Measurements from ENCODE around the gene SSPN. TPM values are rescaled to one million over a fixed set of nuclear protein-coding genes. Genes with fewer than 3 reads are reported as not detected.

Gene SSPN
- total RNA-seq, 2 donors from 2014 or later: 1.3 to 3.7 TPM

- Histone ChIP-seq H3K9me3 (ENCODE audit: control insufficient read depth, low read length) (no peaks in the 10 kb centered on the region), H3K9ac (ENCODE audit: extremely low read depth, low read length, poor library complexity, severe bottlenecking) (no peak overlapping the region), H3K4me1 (ENCODE audit: control insufficient read depth, insufficient read depth, low read length) (no peaks in the 10 kb centered on the region), H3K27me3 (ENCODE audit: control insufficient read depth, insufficient read depth, low read length, poor library complexity, severe bottlenecking) (no peaks in the 10 kb centered on the region), H3K36me3 (ENCODE audit: control insufficient read depth, insufficient read depth, low read length) (no peaks in the 10 kb centered on the region), H3K27ac (ENCODE audit: low read depth, low read length) (no peak overlapping the region), H3K4me3 (ENCODE audit: low read length) (no peak overlapping the region)
- Mint-ChIP-seq H3K36me3 (ENCODE audit: low read depth) (no peaks in the 10 kb centered on the region), H3K9me3 (no peaks in the 10 kb centered on the region), H3K27ac (no peak overlapping the region), H3K27me3 (ENCODE audit: insufficient read depth) (peaks cover 20% of the 10 kb centered on the region), H3K4me1 (no peaks in the 10 kb centered on the region), H3K4me3 (no peak overlapping the region)
- DNase-seq: no peak
- 89 to 92% methylated on average over 4 of the region's 4 CpGs for WGBS, 2 experiments (ENCODE audit: insufficient coverage in 1 of 2, insufficient read length in 1 of 2)
- TF ChIP-seq CTCF (conservative IDR thresholded peaks at IDR 0.05): no peak
Observed at GRCh38 chr12:26176725-26177124, 18.6 kb upstream of the SSPN start.

- Mint-ChIP-seq H3K27me3 (ENCODE audit: insufficient read depth) (peaks cover 24% of the 10 kb centered on the region), H3K36me3 (ENCODE audit: low read depth) (no peaks in the 10 kb centered on the region), H3K27ac (no peak overlapping the region), H3K9me3 (no peaks in the 10 kb centered on the region), H3K4me1 (no peaks in the 10 kb centered on the region), H3K4me3 (no peak overlapping the region)
- Histone ChIP-seq H3K36me3 (ENCODE audit: control insufficient read depth, insufficient read depth, low read length) (no peaks in the 10 kb centered on the region), H3K27me3 (ENCODE audit: control insufficient read depth, insufficient read depth, low read length, poor library complexity, severe bottlenecking) (no peaks in the 10 kb centered on the region), H3K9me3 (ENCODE audit: control insufficient read depth, low read length) (no peaks in the 10 kb centered on the region), H3K4me1 (ENCODE audit: control insufficient read depth, insufficient read depth, low read length) (no peaks in the 10 kb centered on the region), H3K4me3 (ENCODE audit: low read length) (no peak overlapping the region), H3K27ac (ENCODE audit: low read depth, low read length) (no peak overlapping the region), H3K9ac (ENCODE audit: extremely low read depth, low read length, poor library complexity, severe bottlenecking) (no peak overlapping the region)
- WGBS, 2 experiments (ENCODE audit: insufficient coverage in 1 of 2, insufficient read length in 1 of 2): 78 to 92% methylated on average over 5 to 7 of the region's 7 CpGs
- DNase-seq: no peak
- no peak for TF ChIP-seq CTCF (conservative IDR thresholded peaks at IDR 0.05)
Observed at GRCh38 chr12:26177283-26177682, 18.1 kb upstream of the SSPN start.

- 88 to 100% methylated on average over 1 to 4 of the region's 4 CpGs for WGBS, 2 experiments (ENCODE audit: insufficient coverage in 1 of 2, insufficient read length in 1 of 2)
- no peaks in the 10 kb centered on the region for H3K9me3 ChIP-seq (ENCODE audit: control insufficient read depth, low read length)
- Mint-ChIP-seq H3K27ac (no peak overlapping the region), H3K4me1 (no peaks in the 10 kb centered on the region), H3K9me3 (no peaks in the 10 kb centered on the region), H3K4me3 (no peak overlapping the region), H3K36me3 (ENCODE audit: low read depth) (no peaks in the 10 kb centered on the region), H3K27me3 (ENCODE audit: insufficient read depth) (peaks cover 28% of the 10 kb centered on the region)
- H3K4me3 ChIP-seq (ENCODE audit: low read length): no peak overlapping the region
- no peaks in the 10 kb centered on the region for H3K4me1 ChIP-seq (ENCODE audit: control insufficient read depth, insufficient read depth, low read length)
- H3K9ac ChIP-seq (ENCODE audit: extremely low read depth, low read length, poor library complexity, severe bottlenecking): no peak overlapping the region
- H3K27ac ChIP-seq (ENCODE audit: low read depth, low read length): no peak overlapping the region
- no peaks in the 10 kb centered on the region for H3K27me3 ChIP-seq (ENCODE audit: control insufficient read depth, insufficient read depth, low read length, poor library complexity, severe bottlenecking)
- H3K36me3 ChIP-seq (ENCODE audit: control insufficient read depth, insufficient read depth, low read length): no peaks in the 10 kb centered on the region
- no peak for DNase-seq
- TF ChIP-seq CTCF (conservative IDR thresholded peaks at IDR 0.05): no peak
Observed at GRCh38 chr12:26179826-26180225, 15.5 kb upstream of the SSPN start.
